ENCODE data around the gene NOTCH1. TPM values are rescaled to one million over a fixed set of nuclear protein-coding genes. Genes with fewer than 3 reads are reported as not detected.
A peak's percentile ranks its signal among the peaks of the same experiment; 100 is the strongest.

NOTCH1 gene
- total RNA-seq, 1 donor, result 10.5 TPM

DNA sequence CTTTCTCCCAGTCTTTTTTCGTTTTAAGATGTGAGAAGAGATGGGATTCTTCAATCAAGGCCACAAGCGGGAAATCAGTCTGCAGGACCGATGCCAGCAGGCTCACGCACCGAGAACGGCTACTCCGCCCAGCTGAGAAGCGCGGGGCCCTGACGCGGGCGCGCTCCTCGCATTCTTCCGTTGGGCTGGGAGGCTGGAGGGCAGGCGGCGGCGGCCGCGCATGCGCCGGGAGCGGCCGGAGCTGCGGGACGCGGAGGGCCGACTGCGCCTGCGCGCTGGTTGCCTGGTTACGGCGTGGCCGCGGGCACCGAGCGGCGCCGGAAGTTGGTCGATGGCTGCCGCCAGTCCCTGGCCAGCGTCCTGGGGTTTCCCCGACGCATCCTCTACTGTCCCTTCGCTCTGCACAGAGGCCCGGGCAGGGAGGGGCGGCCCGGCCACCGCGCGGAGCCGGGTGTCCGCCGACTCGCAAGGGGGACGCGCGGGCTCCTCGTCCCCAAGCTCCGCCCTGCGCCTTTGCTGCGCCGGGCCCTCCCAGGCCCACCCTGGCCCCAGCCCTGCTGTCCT is 62.2 kb downstream of the NOTCH1 start:
- H4K20me1 ChIP-seq (ENCODE audit: insufficient read depth, low read length), result peaks cover 39% of the 10 kb centered on the region
- H3K79me2 ChIP-seq (ENCODE audit: insufficient read depth, low read length), result peaks cover 40% of the 10 kb centered on the region
- H3K9me3 ChIP-seq (ENCODE audit: low read depth, low read length), result no peaks in the 10 kb centered on the region
- peak overlapping the region; percentile 94 for H3K27ac ChIP-seq (ENCODE audit: low read depth, low read length)
- peak overlapping the region; percentile 84 for H3K4me3 ChIP-seq (ENCODE audit: insufficient read depth, low read length)
- TF ChIP-seq, protein P1, sequence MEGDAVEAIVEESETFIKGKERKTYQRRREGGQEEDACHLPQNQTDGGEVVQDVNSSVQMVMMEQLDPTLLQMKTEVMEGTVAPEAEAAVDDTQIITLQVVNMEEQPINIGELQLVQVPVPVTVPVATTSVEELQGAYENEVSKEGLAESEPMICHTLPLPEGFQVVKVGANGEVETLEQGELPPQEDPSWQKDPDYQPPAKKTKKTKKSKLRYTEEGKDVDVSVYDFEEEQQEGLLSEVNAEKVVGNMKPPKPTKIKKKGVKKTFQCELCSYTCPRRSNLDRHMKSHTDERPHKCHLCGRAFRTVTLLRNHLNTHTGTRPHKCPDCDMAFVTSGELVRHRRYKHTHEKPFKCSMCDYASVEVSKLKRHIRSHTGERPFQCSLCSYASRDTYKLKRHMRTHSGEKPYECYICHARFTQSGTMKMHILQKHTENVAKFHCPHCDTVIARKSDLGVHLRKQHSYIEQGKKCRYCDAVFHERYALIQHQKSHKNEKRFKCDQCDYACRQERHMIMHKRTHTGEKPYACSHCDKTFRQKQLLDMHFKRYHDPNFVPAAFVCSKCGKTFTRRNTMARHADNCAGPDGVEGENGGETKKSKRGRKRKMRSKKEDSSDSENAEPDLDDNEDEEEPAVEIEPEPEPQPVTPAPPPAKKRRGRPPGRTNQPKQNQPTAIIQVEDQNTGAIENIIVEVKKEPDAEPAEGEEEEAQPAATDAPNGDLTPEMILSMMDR (IDR thresholded peaks at IDR 0.05; ENCODE audit: extremely low read depth, low read depth, low read length), result no peak
- H3K4me2 ChIP-seq (ENCODE audit: insufficient read depth, low read length), result peak overlapping the region; percentile 96
- no peaks in the 10 kb centered on the region for H3K27me3 ChIP-seq (ENCODE audit: insufficient read depth, low read length)
- peaks cover 18% of the 10 kb centered on the region for H3K4me1 ChIP-seq (ENCODE audit: insufficient read depth, low read length)
- H3K36me3 ChIP-seq (ENCODE audit: insufficient read depth, low read length), result peaks cover 6% of the 10 kb centered on the region
- DNase-seq (ENCODE audit: insufficient read length, low spot score, missing footprints), result peak; percentile 100
- peak overlapping the region; percentile 94 for H2AFZ ChIP-seq (ENCODE audit: low read length)

DNA sequence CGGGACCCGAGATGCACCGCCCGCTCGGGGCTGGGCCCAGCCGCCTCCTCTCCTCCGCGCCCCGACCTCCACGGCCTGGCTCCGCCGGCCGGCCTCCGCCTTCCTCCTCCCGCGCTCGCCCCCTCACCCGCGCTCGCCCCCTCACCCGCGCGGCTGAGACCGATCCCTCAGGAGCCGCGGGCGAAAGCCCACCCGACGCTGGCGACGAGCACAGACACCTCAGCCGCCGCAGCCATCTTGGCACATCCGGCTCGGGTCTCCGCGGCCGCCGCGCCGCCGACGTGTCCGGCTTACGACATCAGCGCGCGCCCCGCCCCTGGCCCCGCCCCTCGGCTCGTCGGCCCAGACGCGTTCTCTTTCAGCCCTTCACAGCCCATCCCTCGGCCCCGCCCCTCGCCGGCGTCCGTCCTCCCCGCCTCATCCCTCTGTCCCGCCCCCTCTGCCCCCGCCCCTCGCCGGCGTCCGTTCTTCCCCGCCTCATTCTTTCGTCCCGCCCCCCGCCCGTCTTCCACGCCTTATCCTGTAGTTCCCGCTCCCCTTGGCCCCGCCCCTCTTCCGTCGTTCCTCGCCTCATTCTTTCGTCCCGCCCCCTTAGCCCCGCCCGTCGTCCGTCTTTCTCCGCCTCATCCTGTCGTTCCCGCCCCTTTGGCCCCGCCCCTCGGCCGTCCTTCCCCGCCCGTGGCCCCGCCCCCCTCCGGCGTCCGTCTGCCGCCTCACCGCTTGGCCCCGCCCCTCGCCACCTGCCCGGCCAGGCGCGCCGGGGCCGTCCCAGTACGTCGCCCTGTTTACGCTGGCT is 62.9 kb downstream of the NOTCH1 start, which contains the start of gene SEC16A:
TSS of gene SEC16A (minus strand) at position 248 of the 796 bp plus-strand sequence. CDS start 5,425 bp downstream, outside the sequence.
- Histone ChIP-seq H3K4me1 (ENCODE audit: insufficient read depth, low read length) (peaks cover 18% of the 10 kb centered on the region), H3K79me2 (ENCODE audit: insufficient read depth, low read length) (peaks cover 46% of the 10 kb centered on the region), H3K27ac (ENCODE audit: low read depth, low read length) (peak within 1 kb of the TSS; percentile 99), H4K20me1 (ENCODE audit: insufficient read depth, low read length) (peaks cover 45% of the 10 kb centered on the region), H3K36me3 (ENCODE audit: insufficient read depth, low read length) (peaks cover 9% of the 10 kb centered on the region), H3K27me3 (ENCODE audit: insufficient read depth, low read length) (no peaks in the 10 kb centered on the region), H2AFZ (ENCODE audit: low read length) (peak within 1 kb of the TSS; percentile 94), H3K4me3 (ENCODE audit: insufficient read depth, low read length) (peak within 1 kb of the TSS; percentile 98), H3K9me3 (ENCODE audit: low read depth, low read length) (no peaks in the 10 kb centered on the region), H3K4me2 (ENCODE audit: insufficient read depth, low read length) (peak within 1 kb of the TSS; percentile 100)
- peak; percentile 99 for DNase-seq (ENCODE audit: insufficient read length, low spot score, missing footprints)
- TF ChIP-seq, protein P1 (IDR thresholded peaks at IDR 0.05; ENCODE audit: extremely low read depth, low read depth, low read length), result no peak

DNA sequence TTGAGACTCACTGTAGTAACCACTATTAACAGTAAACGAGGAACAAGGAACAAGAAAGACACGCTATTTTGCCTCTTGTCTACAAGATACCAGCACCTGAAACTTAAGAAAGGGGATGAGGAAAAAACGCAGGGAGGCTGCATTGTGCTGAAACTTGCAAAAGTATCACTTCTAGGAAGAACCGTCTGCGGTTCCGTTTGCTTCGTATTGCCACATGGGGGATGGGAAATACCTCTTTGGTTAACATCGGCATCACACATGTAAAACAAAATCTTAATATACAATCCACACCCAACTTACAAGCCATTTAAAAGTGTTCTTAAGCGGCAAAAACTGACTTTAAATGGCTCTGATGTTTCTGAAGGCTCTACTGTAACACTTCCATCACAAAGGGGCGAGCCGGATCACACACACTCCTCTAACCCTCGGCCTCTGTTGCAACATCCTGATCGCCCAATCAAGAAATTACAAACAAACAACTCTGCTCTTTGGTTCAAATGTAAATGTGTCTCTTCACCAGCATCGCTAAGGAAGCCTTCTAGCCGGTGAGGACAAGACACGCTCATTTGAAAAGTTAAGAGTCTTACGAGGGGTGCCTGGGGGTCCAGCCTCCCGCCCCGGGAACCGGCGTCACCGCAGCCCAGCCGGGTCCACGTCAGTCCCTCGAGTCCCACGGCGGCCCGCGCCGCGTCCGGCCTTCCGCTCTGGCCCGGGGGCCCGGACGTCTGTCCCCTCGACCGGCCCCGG is 63.6 kb downstream of the NOTCH1 start:
- Histone ChIP-seq H3K36me3 (ENCODE audit: insufficient read depth, low read length) (peaks cover 16% of the 10 kb centered on the region), H3K27me3 (ENCODE audit: insufficient read depth, low read length) (no peaks in the 10 kb centered on the region), H3K4me1 (ENCODE audit: insufficient read depth, low read length) (peaks cover 18% of the 10 kb centered on the region), H3K79me2 (ENCODE audit: insufficient read depth, low read length) (peaks cover 54% of the 10 kb centered on the region), H4K20me1 (ENCODE audit: insufficient read depth, low read length) (peaks cover 53% of the 10 kb centered on the region), H3K9me3 (ENCODE audit: low read depth, low read length) (no peaks in the 10 kb centered on the region), H3K4me2 (ENCODE audit: insufficient read depth, low read length) (peak overlapping the region; percentile 100), H2AFZ (ENCODE audit: low read length) (peak overlapping the region; percentile 65), H3K4me3 (ENCODE audit: insufficient read depth, low read length) (peak overlapping the region; percentile 98), H3K27ac (ENCODE audit: low read depth, low read length) (peak overlapping the region; percentile 99)
- peak; percentile 88 for DNase-seq (ENCODE audit: insufficient read length, low spot score, missing footprints)
- TF ChIP-seq, protein P1 (IDR thresholded peaks at IDR 0.05; ENCODE audit: extremely low read depth, low read depth, low read length), result no peak

Data from osteoblast (primary cell).